ENCODE data around the gene SLC4A1AP. TPM values are rescaled to one million over a fixed set of nuclear protein-coding genes. Genes with fewer than 3 reads are reported as not detected.

The SLC4A1AP gene
- total and polyA plus RNA-seq, 10 of the 15 experiments (the other 5 are each of a cell fraction or from before 2014, with no cell fraction given), result 6.5 to 30.1 (median 21.5) TPM

- TF ChIP-seq ZNF217 (IDR thresholded peaks at IDR 0.05), result no peak
- no peak for TF ChIP-seq RELB (IDR thresholded peaks at IDR 0.05; ENCODE audit: low read depth)
- no peak for TF ChIP-seq MTA2 (IDR thresholded peaks at IDR 0.05; ENCODE audit: low read depth)
- TF ChIP-seq FOXK2 (IDR thresholded peaks at IDR 0.05), result no peak
- no peak for TF ChIP-seq EGR1 (IDR thresholded peaks at IDR 0.05; ENCODE audit: borderline replicate concordance in 1 of 2, low read depth in 2 of 2, low read length in 2 of 2)
- no peak for TF ChIP-seq NFYA (IDR thresholded peaks at IDR 0.05; ENCODE audit: borderline replicate concordance, low read depth, low read length)
- no peak for TF ChIP-seq CREM (IDR thresholded peaks at IDR 0.05; ENCODE audit: low read depth)
- H3K27me3 ChIP-seq (replicated peaks in 1 of 2; ENCODE audit: control insufficient read depth in 2 of 2, insufficient read depth in 2 of 2, low read length in 1 of 2), result no peaks in the 10 kb centered on the region
- in situ Hi-C loops (cut with MboI), result no loop called here
- H3K9me3 ChIP-seq (replicated peaks; ENCODE audit: control insufficient read depth, insufficient read depth, low read length), result no peaks in the 10 kb centered on the region
- H3K4me3 ChIP-seq, result no peak overlapping the region
- H3K27ac ChIP-seq (ENCODE audit: control insufficient read depth, insufficient read depth), result no peak overlapping the region
- ChIA-PET CTCF (interaction anchor here (1.4 kb wide), 1 partner anchor 45 kb away, joined by 3 read pairs; no protein-coding TSS in a partner anchor), SMC1A (ENCODE audit: uncharacterized antibody, unreplicated experiment) (no interaction called here), RAD21 (ENCODE audit: unreplicated experiment) (no interaction called here), POLR2A (no interaction called here)
- WGBS (ENCODE audit: insufficient coverage, insufficient replicate concordance, low lambda C conversion rate, missing lambda C conversion rate), result 67% methylated on average over 3 of the region's 3 CpGs
- peaks cover 0 to 31% of the 10 kb centered on the region in 2 experiments; a peak in 2 of 4 replicates for H3K36me3 ChIP-seq (ENCODE audit: control insufficient read depth in 2 of 2, insufficient read depth in 2 of 2, low read length in 1 of 2)
- FAIRE-seq (no peak), ATAC-seq (no peak), DNase-seq (ENCODE audit: low read depth, low spot score) (no peak)
- H3K9ac ChIP-seq (ENCODE audit: control insufficient read depth, insufficient read depth, low read length), result no peak overlapping the region
- no TSS peak for BruUV-seq (replicated peaks)
- intact Hi-C loops (cut with micrococcal nuclease; ENCODE audit: unreplicated experiment), result no loop called here
- no peaks in the 10 kb centered on the region for H3K4me1 ChIP-seq (ENCODE audit: control insufficient read depth, insufficient read depth, low read length)
- H4K20me1 ChIP-seq (ENCODE audit: control insufficient read depth, insufficient read depth), result no peaks in the 10 kb centered on the region
- H2AFZ ChIP-seq (ENCODE audit: control insufficient read depth, low read depth, low read length), result no peak overlapping the region
- no peak overlapping the region for H3K4me2 ChIP-seq (ENCODE audit: control insufficient read depth, insufficient read depth)
- no peaks in the 10 kb centered on the region for H3K79me2 ChIP-seq (ENCODE audit: control insufficient read depth, insufficient read depth, low read length)
Measured at GRCh38 chr2:27638709-27639108, 25.0 kb upstream of the SLC4A1AP start.
